NCI-H446 (cell line): ENCODE measurements around the gene CEACAM7.
"Not testable (repeated sequence)": the region's sequence is repeated elsewhere in the genome, so short reads cannot be mapped to it uniquely, and the experiment has no call there.

ENCODE experiments used
- DNase-seq, 2 experiments: peaks; one replicate each; lab custom pipeline; 2025; lab: John Stamatoyannopoulos, UW

The CEACAM7 gene

DNA sequence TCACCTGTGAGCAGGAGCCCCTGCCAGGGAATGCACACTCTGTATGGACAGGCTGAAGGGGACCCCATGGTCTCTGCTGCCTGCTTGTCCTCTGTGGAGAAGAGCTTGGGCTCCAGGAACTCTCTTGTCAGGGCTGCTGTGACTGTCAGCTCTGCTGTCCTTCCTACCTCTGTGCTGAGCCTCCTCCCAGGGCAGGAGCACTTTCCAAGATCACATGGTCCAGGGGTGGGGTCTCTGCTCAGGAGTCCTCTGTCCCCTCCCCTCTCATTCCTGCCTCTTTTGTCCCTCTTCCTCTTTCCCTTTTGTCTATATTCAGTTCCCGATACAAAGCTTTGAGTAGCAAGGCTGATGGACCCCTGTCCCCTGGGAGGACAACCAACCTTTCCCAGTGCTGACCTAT, at the start of gene CEACAM7:
Gene CEACAM7 (minus strand): TSS at position 173 of the 400 bp plus-strand sequence. CDS start 105 bp downstream, at position 68.
- DNase-seq = no peak

DNA sequence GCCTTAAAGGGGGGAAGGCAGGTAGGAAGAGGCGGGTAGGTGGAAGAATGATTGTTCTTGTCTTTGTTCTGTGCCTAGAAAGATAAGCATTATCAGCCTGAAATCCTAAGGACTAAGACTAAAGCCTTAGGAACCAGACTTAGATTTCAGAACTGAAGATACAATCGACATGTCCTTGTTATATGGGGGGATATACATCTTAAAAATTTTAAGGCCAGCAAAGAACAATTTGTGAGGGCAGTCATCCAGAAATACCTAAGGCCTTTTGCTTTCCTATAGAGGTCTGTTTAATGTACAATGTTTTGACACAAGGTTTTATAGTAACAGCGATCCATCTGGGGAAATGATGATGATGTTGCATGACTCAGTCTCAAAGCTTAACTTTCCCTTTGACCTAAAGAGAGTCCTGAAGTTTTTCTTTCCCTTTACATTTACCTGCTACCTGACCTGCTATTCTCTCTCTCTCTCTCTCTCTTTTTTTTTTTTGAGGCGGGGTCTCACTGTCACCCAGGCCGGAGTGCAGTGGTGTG, 47.1 kb upstream of the CEACAM7 start:
- DNase-seq = no peak

DNA sequence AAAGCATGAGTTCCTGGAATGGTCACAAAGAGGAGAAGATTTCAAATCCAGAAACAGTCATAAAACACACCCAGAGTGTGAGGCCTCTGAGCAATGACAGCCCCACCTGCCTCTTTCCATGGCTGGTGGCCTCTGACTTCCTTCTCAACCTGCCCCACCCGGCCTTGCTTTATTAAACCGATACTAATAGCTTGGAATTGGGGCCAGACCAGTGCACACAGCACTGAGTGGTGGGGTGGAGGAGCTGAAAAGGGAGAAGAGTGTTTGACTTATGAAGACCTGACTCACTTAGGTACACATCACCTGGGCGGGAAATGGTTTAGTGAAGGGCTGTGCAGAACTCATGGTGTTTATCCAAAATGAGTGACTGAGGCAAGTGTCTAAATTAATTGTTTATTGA, 46.5 kb upstream of the CEACAM7 start:
- no peak for DNase-seq

DNA sequence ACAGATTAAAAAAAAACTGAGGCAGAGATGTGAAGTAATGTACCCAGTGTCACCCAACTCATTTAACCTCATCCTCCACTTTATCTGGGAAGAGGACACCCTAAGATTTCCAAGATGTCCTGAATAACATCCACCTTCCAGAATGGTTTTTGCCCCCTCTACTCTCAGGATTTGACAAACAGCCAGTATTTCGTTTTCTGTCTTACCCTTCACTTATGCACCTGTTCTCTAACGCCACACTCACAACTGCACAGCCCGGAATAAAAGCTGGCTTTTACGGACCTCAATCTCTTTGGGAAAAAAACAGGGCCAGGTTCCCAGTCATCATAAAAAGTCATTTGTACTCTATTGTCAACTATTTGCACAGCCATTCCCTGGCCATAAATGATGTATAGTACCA, 46.1 kb upstream of the CEACAM7 start:
- DNase-seq = no peak

DNA sequence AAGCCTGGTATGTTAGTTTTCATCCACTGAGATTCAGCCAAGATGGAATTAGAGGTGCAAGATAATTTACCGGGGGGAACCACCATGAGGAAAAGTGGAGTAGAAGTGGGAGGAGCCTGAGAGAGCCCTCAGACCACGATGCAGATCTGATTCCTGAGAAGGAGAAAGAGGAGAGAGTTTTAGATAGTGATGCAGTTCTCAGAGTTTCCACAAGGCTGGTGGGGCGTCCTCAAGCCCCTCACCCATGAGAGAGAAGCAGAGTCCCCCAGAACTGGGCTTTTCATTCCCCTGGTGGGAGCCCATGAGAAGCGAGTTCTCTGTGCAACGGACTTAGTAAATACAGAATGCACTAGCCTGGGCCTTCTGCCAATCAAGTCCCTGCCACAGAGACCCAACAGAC, 38.4 kb upstream of the CEACAM7 start:
- DNase-seq = no peak

DNA sequence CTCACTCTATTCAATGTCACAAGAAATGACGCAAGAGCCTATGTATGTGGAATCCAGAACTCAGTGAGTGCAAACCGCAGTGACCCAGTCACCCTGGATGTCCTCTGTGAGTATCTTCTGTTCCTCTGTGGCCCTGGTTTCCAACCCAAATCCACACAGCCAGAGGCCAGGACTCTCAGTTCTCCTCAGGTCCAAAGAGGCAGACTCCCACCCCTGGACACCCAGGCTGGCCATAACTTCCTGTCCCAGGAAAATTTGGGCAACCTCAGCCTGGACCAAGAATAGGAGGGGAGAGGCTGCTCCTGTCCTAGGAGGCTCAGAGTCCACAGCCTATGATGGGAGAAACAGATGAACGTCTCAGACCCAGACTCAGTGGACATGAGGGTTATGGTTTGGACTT, 32.0 kb upstream of the CEACAM7 start:
- no peak for DNase-seq

DNA sequence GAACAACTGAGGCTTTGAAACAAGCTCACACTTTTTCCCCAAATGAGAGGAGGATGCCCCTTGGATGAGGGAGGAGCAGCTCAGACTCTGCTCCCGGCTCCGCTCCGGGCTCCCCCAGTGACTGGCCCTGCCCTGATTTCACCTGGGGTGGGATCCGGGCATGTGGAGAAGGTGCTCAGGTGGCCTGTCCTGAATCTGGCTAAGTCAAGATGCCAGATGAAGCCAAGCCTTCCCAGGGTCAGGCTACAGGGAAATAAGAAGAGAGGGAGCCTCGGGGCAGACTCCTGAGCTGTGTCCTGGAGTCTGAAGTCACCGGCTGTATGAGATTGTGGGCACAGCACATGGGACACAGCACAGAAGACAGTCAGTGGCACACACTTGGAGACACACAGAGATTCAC, 30.7 kb upstream of the CEACAM7 start:
- DNase-seq = no peak

DNA sequence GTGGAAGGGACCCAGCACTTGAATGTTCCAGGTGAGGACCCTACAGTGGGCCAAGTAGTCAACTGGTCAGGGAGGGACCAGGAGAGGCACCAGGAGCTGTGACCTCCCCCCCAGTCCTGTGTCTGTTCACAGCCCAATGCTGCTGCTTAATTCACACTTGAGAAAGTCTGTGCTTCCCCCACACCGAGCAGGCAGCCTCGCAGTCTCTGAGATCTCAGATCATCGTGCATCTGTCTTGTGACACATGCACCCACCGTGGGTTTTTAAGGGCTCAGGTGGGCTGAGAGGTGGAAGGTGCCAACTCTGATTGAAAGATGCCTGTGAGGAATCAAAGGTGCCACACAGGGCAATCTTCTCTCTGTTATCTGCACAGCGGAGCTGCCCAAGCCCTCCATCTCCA, 26.5 kb upstream of the CEACAM7 start:
- DNase-seq = no peak

DNA sequence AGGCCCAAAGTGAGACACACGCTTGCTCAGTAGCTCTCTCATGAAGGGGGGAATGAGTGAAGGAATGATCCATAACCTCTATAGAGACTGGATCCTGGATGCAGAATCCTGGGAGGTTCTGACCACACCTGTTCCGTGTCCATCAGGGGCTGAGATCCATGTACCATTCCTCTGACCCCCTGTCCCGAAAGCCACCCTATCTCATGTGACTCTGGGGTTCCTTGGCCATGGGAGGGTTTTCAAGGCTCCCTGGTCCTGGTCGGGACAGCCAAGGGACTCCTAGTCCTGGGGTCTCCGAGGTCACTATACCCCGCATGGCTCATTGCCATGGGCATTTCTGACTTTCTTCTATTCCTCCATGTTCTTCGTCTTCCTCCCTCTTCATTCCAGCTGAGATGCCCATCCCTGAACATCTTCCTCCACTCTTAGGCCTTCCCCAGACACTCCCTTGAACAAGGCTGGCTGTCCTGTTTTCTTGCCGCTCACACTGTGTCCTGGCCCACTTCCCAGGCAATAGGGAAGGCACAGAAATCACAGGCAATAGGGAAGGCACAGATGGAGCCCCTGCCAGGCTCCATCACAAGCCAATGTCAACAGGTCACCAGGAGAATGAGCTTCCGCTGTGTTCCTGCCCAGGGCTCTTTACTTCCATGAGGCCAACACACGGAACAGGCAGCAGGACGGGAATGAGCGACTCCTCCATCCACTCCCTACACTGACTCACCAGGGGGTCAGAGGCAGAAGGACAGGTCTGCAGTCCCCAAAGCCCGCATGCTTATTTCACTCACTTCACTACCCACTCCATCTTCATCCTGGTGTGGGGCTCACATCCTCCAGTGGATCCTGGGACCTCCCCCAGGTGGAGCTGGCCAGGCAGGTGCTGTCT, 23.5 kb upstream of the CEACAM7 start:
- DNase-seq = no peak

DNA sequence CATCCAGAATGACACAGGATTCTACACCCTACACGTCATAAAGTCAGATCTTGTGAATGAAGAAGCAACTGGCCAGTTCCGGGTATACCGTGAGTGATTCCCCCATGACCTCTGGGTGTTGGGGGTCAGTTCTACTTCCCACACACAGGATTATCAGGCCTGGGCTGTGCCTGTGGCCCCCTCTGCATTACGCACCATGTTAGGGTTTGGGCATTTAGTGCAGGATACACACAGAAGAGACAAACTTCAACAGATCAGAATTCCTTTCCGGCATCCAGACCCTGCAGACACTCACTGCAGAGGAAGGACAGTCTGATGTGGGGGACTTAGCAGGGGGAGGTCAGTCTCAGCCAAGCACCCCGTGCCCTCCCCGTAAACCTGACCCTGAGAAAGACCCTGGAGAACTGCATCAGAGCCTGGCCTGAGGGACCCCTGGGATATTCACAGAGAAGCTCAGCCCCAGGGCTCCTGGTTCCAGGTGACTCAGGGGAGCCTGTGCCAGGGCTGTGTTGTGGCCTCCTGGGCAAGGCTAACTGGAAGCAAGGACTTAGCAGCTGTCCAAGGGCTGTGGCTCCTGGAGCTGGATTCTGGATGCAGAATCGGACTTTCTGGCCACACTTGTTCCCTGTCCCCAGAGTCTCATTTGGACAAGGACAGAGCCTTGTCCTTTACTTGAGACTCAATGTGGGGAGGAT, 22.0 kb upstream of the CEACAM7 start:
- DNase-seq = no peak

DNA sequence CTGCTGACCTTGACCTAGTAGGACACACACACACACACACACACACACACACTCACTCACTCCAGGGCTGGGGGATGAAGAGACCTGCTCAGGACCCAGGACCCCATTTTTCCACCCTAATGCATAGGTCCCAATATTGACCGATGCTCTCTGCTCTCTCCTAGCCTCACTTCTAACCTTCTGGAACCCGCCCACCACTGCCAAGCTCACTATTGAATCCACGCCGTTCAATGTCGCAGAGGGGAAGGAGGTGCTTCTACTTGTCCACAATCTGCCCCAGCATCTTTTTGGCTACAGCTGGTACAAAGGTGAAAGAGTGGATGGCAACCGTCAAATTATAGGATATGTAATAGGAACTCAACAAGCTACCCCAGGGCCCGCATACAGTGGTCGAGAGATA, 21.4 kb upstream of the CEACAM7 start:
- not testable (repeated sequence) for DNase-seq

DNA sequence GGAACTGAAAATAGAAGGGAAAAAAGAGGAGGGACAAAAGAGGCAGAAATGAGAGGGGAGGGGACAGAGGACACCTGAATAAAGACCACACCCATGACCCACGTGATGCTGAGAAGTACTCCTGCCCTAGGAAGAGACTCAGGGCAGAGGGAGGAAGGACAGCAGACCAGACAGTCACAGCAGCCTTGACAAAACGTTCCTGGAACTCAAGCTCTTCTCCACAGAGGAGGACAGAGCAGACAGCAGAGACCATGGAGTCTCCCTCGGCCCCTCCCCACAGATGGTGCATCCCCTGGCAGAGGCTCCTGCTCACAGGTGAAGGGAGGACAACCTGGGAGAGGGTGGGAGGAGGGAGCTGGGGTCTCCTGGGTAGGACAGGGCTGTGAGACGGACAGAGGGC, 20.4 kb upstream of the CEACAM7 start, which contains the start of gene CEACAM5:
Gene CEACAM5 (plus strand): TSS at position 146 of the 400 bp plus-strand sequence. CDS start 106 bp downstream, at position 252.
- no peak for DNase-seq

DNA sequence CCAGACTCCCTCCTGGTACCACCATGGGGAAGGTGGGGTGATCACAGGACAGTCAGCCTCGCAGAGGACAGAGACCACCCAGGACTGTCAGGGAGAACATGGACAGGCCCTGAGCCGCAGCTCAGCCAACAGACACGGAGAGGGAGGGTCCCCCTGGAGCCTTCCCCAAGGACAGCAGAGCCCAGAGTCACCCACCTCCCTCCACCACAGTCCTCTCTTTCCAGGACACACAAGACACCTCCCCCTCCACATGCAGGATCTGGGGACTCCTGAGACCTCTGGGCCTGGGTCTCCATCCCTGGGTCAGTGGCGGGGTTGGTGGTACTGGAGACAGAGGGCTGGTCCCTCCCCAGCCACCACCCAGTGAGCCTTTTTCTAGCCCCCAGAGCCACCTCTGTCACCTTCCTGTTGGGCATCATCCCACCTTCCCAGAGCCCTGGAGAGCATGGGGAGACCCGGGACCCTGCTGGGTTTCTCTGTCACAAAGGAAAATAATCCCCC, 19.9 kb upstream of the CEACAM7 start:
- no peak for DNase-seq

DNA sequence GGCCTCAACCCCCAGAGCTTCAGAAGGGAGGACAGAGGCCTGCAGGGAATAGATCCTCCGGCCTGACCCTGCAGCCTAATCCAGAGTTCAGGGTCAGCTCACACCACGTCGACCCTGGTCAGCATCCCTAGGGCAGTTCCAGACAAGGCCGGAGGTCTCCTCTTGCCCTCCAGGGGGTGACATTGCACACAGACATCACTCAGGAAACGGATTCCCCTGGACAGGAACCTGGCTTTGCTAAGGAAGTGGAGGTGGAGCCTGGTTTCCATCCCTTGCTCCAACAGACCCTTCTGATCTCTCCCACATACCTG, 19.4 kb upstream of the CEACAM7 start:
- no peak for DNase-seq

DNA sequence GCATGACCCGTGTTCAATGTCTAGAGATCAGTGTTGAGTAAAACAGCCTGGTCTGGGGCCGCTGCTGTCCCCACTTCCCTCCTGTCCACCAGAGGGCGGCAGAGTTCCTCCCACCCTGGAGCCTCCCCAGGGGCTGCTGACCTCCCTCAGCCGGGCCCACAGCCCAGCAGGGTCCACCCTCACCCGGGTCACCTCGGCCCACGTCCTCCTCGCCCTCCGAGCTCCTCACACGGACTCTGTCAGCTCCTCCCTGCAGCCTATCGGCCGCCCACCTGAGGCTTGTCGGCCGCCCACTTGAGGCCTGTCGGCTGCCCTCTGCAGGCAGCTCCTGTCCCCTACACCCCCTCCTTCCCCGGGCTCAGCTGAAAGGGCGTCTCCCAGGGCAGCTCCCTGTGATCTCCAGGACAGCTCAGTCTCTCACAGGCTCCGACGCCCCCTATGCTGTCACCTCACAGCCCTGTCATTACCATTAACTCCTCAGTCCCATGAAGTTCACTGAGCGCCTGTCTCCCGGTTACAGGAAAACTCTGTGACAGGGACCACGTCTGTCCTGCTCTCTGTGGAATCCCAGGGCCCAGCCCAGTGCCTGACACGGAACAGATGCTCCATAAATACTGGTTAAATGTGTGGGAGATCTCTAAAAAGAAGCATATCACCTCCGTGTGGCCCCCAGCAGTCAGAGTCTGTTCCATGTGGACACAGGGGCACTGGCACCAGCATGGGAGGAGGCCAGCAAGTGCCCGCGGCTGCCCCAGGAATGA, 18.9 kb upstream of the CEACAM7 start:
- DNase-seq = peak in 1 of 2 experiments; percentile 49

DNA sequence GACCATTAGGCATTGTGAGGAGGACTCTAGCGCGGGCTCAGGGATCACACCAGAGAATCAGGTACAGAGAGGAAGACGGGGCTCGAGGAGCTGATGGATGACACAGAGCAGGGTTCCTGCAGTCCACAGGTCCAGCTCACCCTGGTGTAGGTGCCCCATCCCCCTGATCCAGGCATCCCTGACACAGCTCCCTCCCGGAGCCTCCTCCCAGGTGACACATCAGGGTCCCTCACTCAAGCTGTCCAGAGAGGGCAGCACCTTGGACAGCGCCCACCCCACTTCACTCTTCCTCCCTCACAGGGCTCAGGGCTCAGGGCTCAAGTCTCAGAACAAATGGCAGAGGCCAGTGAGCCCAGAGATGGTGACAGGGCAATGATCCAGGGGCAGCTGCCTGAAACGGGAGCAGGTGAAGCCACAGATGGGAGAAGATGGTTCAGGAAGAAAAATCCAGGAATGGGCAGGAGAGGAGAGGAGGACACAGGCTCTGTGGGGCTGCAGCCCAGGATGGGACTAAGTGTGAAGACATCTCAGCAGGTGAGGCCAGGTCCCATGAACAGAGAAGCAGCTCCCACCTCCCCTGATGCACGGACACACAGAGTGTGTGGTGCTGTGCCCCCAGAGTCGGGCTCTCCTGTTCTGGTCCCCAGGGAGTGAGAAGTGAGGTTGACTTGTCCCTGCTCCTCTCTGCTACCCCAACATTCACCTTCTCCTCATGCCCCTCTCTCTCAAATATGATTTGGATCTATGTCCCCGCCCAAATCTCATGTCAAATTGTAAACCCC, 17.5 kb upstream of the CEACAM7 start:
- no peak for DNase-seq

DNA sequence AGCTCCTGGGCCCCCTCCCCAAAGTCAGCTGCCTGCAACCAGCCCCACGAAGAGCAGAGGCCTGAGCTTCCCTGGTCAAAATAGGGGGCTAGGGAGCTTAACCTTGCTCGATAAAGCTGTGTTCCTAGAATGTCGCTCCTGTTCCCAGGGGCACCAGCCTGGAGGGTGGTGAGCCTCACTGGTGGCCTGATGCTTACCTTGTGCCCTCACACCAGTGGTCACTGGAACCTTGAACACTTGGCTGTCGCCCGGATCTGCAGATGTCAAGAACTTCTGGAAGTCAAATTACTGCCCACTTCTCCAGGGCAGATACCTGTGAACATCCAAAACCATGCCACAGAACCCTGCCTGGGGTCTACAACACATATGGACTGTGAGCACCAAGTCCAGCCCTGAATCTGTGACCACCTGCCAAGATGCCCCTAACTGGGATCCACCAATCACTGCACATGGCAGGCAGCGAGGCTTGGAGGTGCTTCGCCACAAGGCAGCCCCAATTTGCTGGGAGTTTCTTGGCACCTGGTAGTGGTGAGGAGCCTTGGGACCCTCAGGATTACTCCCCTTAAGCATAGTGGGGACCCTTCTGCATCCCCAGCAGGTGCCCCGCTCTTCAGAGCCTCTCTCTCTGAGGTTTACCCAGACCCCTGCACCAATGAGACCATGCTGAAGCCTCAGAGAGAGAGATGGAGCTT, 15.7 kb upstream of the CEACAM7 start:
- no peak for DNase-seq

DNA sequence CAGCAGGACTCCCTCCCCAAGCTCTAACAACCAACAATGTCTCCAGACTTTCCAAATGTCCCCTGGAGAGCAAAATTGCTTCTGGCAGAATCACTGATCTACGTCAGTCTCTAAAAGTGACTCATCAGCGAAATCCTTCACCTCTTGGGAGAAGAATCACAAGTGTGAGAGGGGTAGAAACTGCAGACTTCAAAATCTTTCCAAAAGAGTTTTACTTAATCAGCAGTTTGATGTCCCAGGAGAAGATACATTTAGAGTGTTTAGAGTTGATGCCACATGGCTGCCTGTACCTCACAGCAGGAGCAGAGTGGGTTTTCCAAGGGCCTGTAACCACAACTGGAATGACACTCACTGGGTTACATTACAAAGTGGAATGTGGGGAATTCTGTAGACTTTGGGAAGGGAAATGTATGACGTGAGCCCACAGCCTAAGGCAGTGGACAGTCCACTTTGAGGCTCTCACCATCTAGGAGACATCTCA, 14.1 kb upstream of the CEACAM7 start:
- no peak for DNase-seq

DNA sequence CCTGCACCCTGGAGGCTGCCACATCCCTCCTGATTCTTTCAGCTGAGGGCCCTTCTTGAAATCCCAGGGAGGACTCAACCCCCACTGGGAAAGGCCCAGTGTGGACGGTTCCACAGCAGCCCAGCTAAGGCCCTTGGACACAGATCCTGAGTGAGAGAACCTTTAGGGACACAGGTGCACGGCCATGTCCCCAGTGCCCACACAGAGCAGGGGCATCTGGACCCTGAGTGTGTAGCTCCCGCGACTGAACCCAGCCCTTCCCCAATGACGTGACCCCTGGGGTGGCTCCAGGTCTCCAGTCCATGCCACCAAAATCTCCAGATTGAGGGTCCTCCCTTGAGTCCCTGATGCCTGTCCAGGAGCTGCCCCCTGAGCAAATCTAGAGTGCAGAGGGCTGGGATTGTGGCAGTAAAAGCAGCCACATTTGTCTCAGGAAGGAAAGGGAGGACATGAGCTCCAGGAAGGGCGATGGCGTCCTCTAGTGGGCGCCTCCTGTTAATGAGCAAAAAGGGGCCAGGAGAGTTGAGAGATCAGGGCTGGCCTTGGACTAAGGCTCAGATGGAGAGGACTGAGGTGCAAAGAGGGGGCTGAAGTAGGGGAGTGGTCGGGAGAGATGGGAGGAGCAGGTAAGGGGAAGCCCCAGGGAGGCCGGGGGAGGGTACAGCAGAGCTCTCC, 13.5 kb upstream of the CEACAM7 start:
- no peak for DNase-seq
